GM23248 (cell line): ENCODE results near the gene SSNA1.

Source experiments
- EZH2 ChIP-seq: fragments of 200-600 bp; sonication (generic); IDR thresholded peaks from 2 replicates; pipeline ENCODE4 v1.6.1; 2018; ENCODE audit warnings: antibody characterized with exemption, mild to moderate bottlenecking; ENCODE audit not compliant: insufficient read depth, poor library complexity, severe bottlenecking
- EZH2phosphoT487 ChIP-seq: fragments of 200-600 bp; sonication (generic); IDR thresholded peaks from 2 replicates; pipeline ENCODE4 v1.6.1; 2018; ENCODE audit warnings: antibody characterized with exemption, moderate library complexity, mild to moderate bottlenecking, low read depth; ENCODE audit not compliant: insufficient read depth

GRCh38 chr9:137220317-137221094 is 32.0 kb downstream of the SSNA1 start:
- TF ChIP-seq EZH2, result no peak
- no peak for TF ChIP-seq EZH2phosphoT487
